Sigmoid colon (tissue), 4 donors: Measurements from ENCODE around the gene MOV10L1.

ENCODE experiments used
- EP300 ChIP-seq, 4 donors: sonication (generic); formaldehyde crosslinking; IDR thresholded peaks; one replicate each; pipeline ENCODE4 v1.6.1; 2017; ENCODE audit warnings: antibody characterized with exemption in 4 of 4
- POLR2A ChIP-seq, 2 donors: fragments of 450-650 bp; IDR thresholded peaks; one replicate each; pipeline ENCODE4 v1.6.1; 2016; ENCODE audit warnings: antibody characterized with exemption in 2 of 2, mild to moderate bottlenecking in 2 of 2, moderate library complexity in 2 of 2
- POLR2AphosphoS5 ChIP-seq, 4 donors: sonication (generic); formaldehyde crosslinking; IDR thresholded peaks; one replicate each; pipeline ENCODE4 v1.6.1; 2017; ENCODE audit warnings: antibody characterized with exemption in 4 of 4
- TF ChIP-seq, protein P1 (sequence below), 4 experiments: fragments of 450-650 bp in 3 of 4; fragments of 200-600 bp in 1 of 4; IDR thresholded peaks; one replicate each; pipeline ENCODE4 v1.5.1; 2016 to 2019; ENCODE audit warnings: antibody characterized with exemption in 4 of 4, mild to moderate bottlenecking in 3 of 4, moderate library complexity in 2 of 4

DNA sequence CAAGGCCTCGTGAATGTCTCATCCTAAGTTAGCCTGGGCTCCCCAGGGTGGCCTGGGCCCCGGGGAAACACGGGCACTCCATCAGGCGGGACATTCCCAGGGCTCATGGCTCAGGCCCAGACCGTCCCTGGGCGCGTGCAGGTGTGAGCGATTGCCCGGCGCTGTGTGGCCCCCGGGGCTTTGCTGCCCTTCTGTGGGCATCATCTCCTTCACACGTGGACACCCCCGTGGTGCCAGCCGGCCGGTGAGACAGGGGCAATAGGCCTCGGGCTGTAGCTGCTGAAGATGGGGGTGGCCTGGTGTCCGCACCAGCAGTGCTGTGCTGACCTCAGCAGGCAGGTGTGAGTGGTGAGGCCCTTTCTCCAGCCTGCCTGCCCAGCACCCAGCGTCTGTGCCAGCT is 106.5 kb downstream of the MOV10L1 start:
- TF ChIP-seq, protein P1, sequence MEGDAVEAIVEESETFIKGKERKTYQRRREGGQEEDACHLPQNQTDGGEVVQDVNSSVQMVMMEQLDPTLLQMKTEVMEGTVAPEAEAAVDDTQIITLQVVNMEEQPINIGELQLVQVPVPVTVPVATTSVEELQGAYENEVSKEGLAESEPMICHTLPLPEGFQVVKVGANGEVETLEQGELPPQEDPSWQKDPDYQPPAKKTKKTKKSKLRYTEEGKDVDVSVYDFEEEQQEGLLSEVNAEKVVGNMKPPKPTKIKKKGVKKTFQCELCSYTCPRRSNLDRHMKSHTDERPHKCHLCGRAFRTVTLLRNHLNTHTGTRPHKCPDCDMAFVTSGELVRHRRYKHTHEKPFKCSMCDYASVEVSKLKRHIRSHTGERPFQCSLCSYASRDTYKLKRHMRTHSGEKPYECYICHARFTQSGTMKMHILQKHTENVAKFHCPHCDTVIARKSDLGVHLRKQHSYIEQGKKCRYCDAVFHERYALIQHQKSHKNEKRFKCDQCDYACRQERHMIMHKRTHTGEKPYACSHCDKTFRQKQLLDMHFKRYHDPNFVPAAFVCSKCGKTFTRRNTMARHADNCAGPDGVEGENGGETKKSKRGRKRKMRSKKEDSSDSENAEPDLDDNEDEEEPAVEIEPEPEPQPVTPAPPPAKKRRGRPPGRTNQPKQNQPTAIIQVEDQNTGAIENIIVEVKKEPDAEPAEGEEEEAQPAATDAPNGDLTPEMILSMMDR (IDR thresholded peaks at IDR 0.05): no peak
- TF ChIP-seq POLR2A (IDR thresholded peaks at IDR 0.05) (no peak), POLR2AphosphoS5 (IDR thresholded peaks at IDR 0.05) (no peak), EP300 (IDR thresholded peaks at IDR 0.05) (no peak)
